H1 (cell line): Measurements from ENCODE around the gene CIITA. TPM values are rescaled to one million over a fixed set of nuclear protein-coding genes. Genes with fewer than 3 reads are reported as not detected.

Experiments
- CTCF ChIA-PET: fragments of 300-600 bp; sonication (Branson Sonifier 250); formaldehyde crosslinking; loops from one replicate; lab custom pipeline; 2021; ENCODE audit not compliant: partially characterized antibody; lab: Charles Lee
- POLR2A ChIA-PET: fragments of 300-600 bp; sonication (Branson Sonifier 250); formaldehyde crosslinking; loops from one replicate; lab custom pipeline; 2021; ENCODE audit warnings: inconsistent platforms; ENCODE audit not compliant: partially characterized antibody; lab: Charles Lee
- DNase-seq, 2 experiments: peaks; one replicate each; pipeline versions ENCODE4 v3.0.0 to v3.0.0-alpha.2; 2010 to 2022; ENCODE audit warnings: low spot score in 2 of 2, low read depth in 1 of 2, mixed read lengths in 1 of 2
- FAIRE-seq: peaks from 2 replicates; lab custom pipeline; 2011; peaks lifted over from hg19 to GRCh38; lab: Jason Lieb, UNC
- H2AFZ ChIP-seq: 2 replicates; pipeline ENCODE4 v1.8.1; 2012; ENCODE audit warnings: low read length, inconsistent platforms
- H2AK5ac ChIP-seq: 2 replicates; pipeline ENCODE4 v1.6.1; 2013; ENCODE audit warnings: low read depth, low read length
- H2BK120ac ChIP-seq: replicated peaks from 2 replicates; pipeline ENCODE3; 2013; ENCODE audit warnings: low read depth, low read length, inconsistent platforms
- H2BK12ac ChIP-seq: 2 replicates; pipeline ENCODE4 v1.6.1; 2013; ENCODE audit warnings: low read depth, low read length
- H2BK15ac ChIP-seq: 2 replicates; pipeline ENCODE4 v1.6.1; 2013; ENCODE audit warnings: low read length
- H2BK20ac ChIP-seq: 2 replicates; pipeline ENCODE4 v1.6.1; 2013; ENCODE audit warnings: low read length
- H2BK5ac ChIP-seq: 2 replicates; pipeline ENCODE4 v1.6.1; 2013; ENCODE audit warnings: low read depth, low read length
- H3K14ac ChIP-seq: 2 replicates; pipeline ENCODE4 v1.6.1; 2013; ENCODE audit warnings: inconsistent platforms; ENCODE audit not compliant: insufficient read length
- H3K18ac ChIP-seq: 2 replicates; pipeline ENCODE4 v1.6.1; 2013; ENCODE audit warnings: low read length; ENCODE audit errors: extremely low read depth
- H3K23ac ChIP-seq: 2 replicates; pipeline ENCODE4 v1.6.1; 2013; ENCODE audit warnings: inconsistent platforms; ENCODE audit not compliant: insufficient read length
- H3K23me2 ChIP-seq: 2 replicates; pipeline ENCODE4 v1.6.1; 2013; ENCODE audit warnings: low read depth, low read length
- H3K27ac ChIP-seq: 2 replicates; pipeline ENCODE4 v1.6.1; 2011; ENCODE audit warnings: low read depth, low read length, inconsistent platforms
- H3K27me3 ChIP-seq, 4 experiments: replicated peaks in 1 of 4; 1 replicate in 1 of 4; 2 replicates in 3 of 4; pipeline versions ENCODE4 v1.6.1 to v1.8.1; 2011 to 2013; ENCODE audit warnings: low read length in 3 of 4, mild to moderate bottlenecking in 3 of 4, inconsistent platforms in 2 of 4, mixed read lengths in 2 of 4, moderate library complexity in 1 of 4; ENCODE audit not compliant: control insufficient read depth in 3 of 4, insufficient read depth in 3 of 4; ENCODE audit errors: extremely low read depth in 1 of 4
- H3K36me3 ChIP-seq, 4 experiments: 2 replicates each; pipeline versions ENCODE4 v1.6.1 to v1.8.1; 2011 to 2013; ENCODE audit warnings: mild to moderate bottlenecking in 4 of 4, low read length in 3 of 4, moderate library complexity in 2 of 4, control low read depth in 1 of 4, inconsistent platforms in 1 of 4; ENCODE audit not compliant: insufficient read depth in 4 of 4, control insufficient read depth in 2 of 4
- H3K4ac ChIP-seq: replicated peaks from 2 replicates; pipeline ENCODE3; 2013; ENCODE audit warnings: low read length, low read depth, mixed read lengths, inconsistent platforms; ENCODE audit not compliant: insufficient read length
- H3K4me1 ChIP-seq, 4 experiments: replicated peaks in 1 of 4; 1 replicate in 1 of 4; 2 replicates in 3 of 4; pipeline versions ENCODE4 v1.6.1 to v1.8.1; 2011 to 2013; ENCODE audit warnings: low read length in 3 of 4, inconsistent platforms in 2 of 4, mixed read lengths in 1 of 4; ENCODE audit not compliant: insufficient read depth in 4 of 4, control insufficient read depth in 3 of 4
- H3K4me2 ChIP-seq, 2 experiments: 2 replicates each; pipeline versions ENCODE4 v1.6.1 to v1.8.1; 2011 to 2013; ENCODE audit warnings: low read depth in 2 of 2, low read length in 2 of 2, control low read depth in 1 of 2, inconsistent platforms in 1 of 2, mild to moderate bottlenecking in 1 of 2; ENCODE audit not compliant: insufficient read depth in 1 of 2
- H3K4me3 ChIP-seq, 4 experiments: fragments of 200-600, 300-600 bp in 1 of 4; sonication (generic), shearing (Covaris generic), sonication (Bioruptor Twin) in 1 of 4; 2 replicates each; pipeline versions ENCODE4 v1.5.1 to v1.8.1; 2011 to 2016; ENCODE audit warnings: low read length in 4 of 4, low read depth in 3 of 4, control low read depth in 2 of 4, inconsistent platforms in 2 of 4, mild to moderate bottlenecking in 2 of 4, mixed read lengths in 1 of 4, moderate library complexity in 1 of 4; ENCODE audit not compliant: insufficient read depth in 2 of 4; ENCODE audit errors: extremely low read depth in 1 of 4
- H3K56ac ChIP-seq: replicated peaks from 2 replicates; pipeline ENCODE3; 2013; ENCODE audit warnings: low read depth, mild to moderate bottlenecking, mixed read lengths, low read length, inconsistent platforms; ENCODE audit not compliant: insufficient read length
- H3K79me1 ChIP-seq: 2 replicates; pipeline ENCODE4 v1.6.1; 2013; ENCODE audit warnings: low read depth, low read length, control low read depth
- H3K79me2 ChIP-seq, 2 experiments: 2 replicates each; pipeline versions ENCODE4 v1.6.1 to v1.8.1; 2012 to 2013; ENCODE audit warnings: low read length in 2 of 2, mild to moderate bottlenecking in 2 of 2, inconsistent platforms in 1 of 2; ENCODE audit not compliant: insufficient read depth in 2 of 2, control insufficient read depth in 1 of 2
- H3K9ac ChIP-seq, 4 experiments: replicated peaks in 1 of 4; 1 replicate in 1 of 4; 2 replicates in 3 of 4; pipeline versions ENCODE4 v1.6.1 to v1.8.1; 2011 to 2013; ENCODE audit warnings: low read depth in 3 of 4, low read length in 3 of 4, control low read depth in 2 of 4, mild to moderate bottlenecking in 2 of 4, moderate library complexity in 2 of 4, inconsistent platforms in 1 of 4; ENCODE audit errors: extremely low read depth in 1 of 4
- H3K9me3 ChIP-seq, 2 experiments: 2 replicates each; pipeline versions ENCODE4 v1.6.1 to v1.8.1; 2012 to 2013; ENCODE audit warnings: mild to moderate bottlenecking in 2 of 2, moderate library complexity in 2 of 2, control low read depth in 1 of 2, inconsistent platforms in 1 of 2, low read depth in 1 of 2, low read length in 1 of 2, mixed read lengths in 1 of 2; ENCODE audit not compliant: insufficient read depth in 2 of 2
- H4K20me1 ChIP-seq, 2 experiments: replicated peaks in 1 of 2; 2 replicates each; pipeline versions ENCODE3 to v1.8.1; 2011 to 2013; ENCODE audit warnings: inconsistent platforms in 2 of 2, low read length in 2 of 2, mild to moderate bottlenecking in 1 of 2; ENCODE audit not compliant: insufficient read depth in 2 of 2, control insufficient read depth in 1 of 2
- H4K5ac ChIP-seq: 2 replicates; pipeline ENCODE4 v1.6.1; 2013; ENCODE audit warnings: low read length, low read depth, mixed read lengths, inconsistent platforms; ENCODE audit not compliant: insufficient read length
- H4K8ac ChIP-seq: 2 replicates; pipeline ENCODE4 v1.8.0; 2013; ENCODE audit warnings: mild to moderate bottlenecking, moderate library complexity, low read length, inconsistent platforms; ENCODE audit not compliant: insufficient read depth; ENCODE audit errors: extremely low read depth
- H4K91ac ChIP-seq: replicated peaks from 2 replicates; pipeline ENCODE3; 2013; ENCODE audit warnings: low read length, mixed read lengths, inconsistent platforms; ENCODE audit not compliant: insufficient read length
- CTCF ChIP-seq, 3 experiments: IDR thresholded peaks; 1 replicate in 2 of 3; 2 replicates in 1 of 3; pipeline versions ENCODE4 v1.5.1 to v1.6.1; 2011; ENCODE audit warnings: low read length in 3 of 3, mild to moderate bottlenecking in 3 of 3, inconsistent platforms in 2 of 3, low read depth in 1 of 3, moderate library complexity in 1 of 3; ENCODE audit not compliant: insufficient read depth in 1 of 3; ENCODE audit errors: control extremely low read depth in 1 of 3
- WGBS, 2 experiments: shearing (Covaris generic) in 1 of 2; methylation state at CpG; one replicate each; pipeline versions ENCODE4 v1.1.6 to v1.1.7; 2013 to 2015; ENCODE audit warnings: low lambda C conversion rate in 2 of 2, mixed read lengths in 2 of 2, inconsistent platforms in 1 of 2, low coverage in 1 of 2, missing lambda C conversion rate in 1 of 2; ENCODE audit not compliant: insufficient replicate concordance in 2 of 2, insufficient coverage in 1 of 2, insufficient read length in 1 of 2; ENCODE audit errors: extremely low coverage in 1 of 2, missing lambda C conversion rate in 1 of 2; 5-methylcytosine and 5-hydroxymethylcytosine counted together
- polyA plus RNA-seq, 7 experiments: library from polyadenylated mRNA; depleted of rRNA in 3 of 7; stranded (reverse) in 5 of 7; unstranded in 2 of 7; fragments of >200 nt in 5 of 7; fragments of 200-250 nt in 2 of 7; gene quantifications; 1 replicate in 5 of 7; 2 replicates in 1 of 7; 4 replicates in 1 of 7; pipeline versions ENCODE4 v1.2.1 to v1.2.3, GENCODE V29; 2011 to 2013; ENCODE audit warnings: missing spikeins in 2 of 7, mixed read lengths in 2 of 7
- total RNA-seq: library from RNA; stranded (reverse); fragmentation: NEBNext Ultra II Directional; extraction: Animal tissue kit (Norgen Biotek cat#: 25700); gene quantifications from 2 replicates; pipeline ENCODE4 v1.2.1, GENCODE V29; 2021

Gene CIITA
- total and polyA plus RNA-seq, 2 of the 8 experiments (the other 6 are each of a cell fraction or from before 2014, with no cell fraction given), result 0.07 to 0.17 TPM

- Histone ChIP-seq H4K8ac (no peak overlapping the region), H3K9ac (no peak overlapping the region), H2BK120ac (no peak overlapping the region), H3K36me3 (no peaks in the 10 kb centered on the region; a peak in 1 of 8 replicates), H3K23ac (no peak overlapping the region), H3K9me3 (no peaks in the 10 kb centered on the region), H4K91ac (no peak overlapping the region), H3K56ac (no peak overlapping the region), H3K79me2 (no peaks in the 10 kb centered on the region), H2BK15ac (no peak overlapping the region), H3K14ac (no peak overlapping the region), H3K4ac (no peak overlapping the region), H3K23me2 (no peaks in the 10 kb centered on the region), H4K5ac (no peak overlapping the region), H3K4me1 (0 out of 7 replicates have a peak, but pooled peaks cover 0 to 2% (median 0%) of the 10 kb centered on the region in 4 experiments), H2AK5ac (no peak overlapping the region), H2AFZ (no peak overlapping the region), H2BK20ac (no peak overlapping the region), H3K27ac (no peak overlapping the region), H3K4me3 (no peak overlapping the region), H3K4me2 (no peak overlapping the region), H3K18ac (no peak overlapping the region), H3K27me3 (no peaks in the 10 kb centered on the region), H3K79me1 (no peaks in the 10 kb centered on the region), H4K20me1 (no peaks in the 10 kb centered on the region), H2BK5ac (0 out of 2 replicates have a peak overlapping the region, but pooled peaks have one; percentile 52), H2BK12ac (no peak overlapping the region; the same call in 1 of the 2 replicates)
- 80% methylated on average over 6 of the region's 6 CpGs; no CpG with 5 or more reads in 1 of the 2 experiments for WGBS, 2 experiments
- DNase-seq (no peak), FAIRE-seq (no peak)
- CTCF ChIA-PET, result no interaction called here
- TF ChIP-seq CTCF (IDR thresholded peaks at IDR 0.05; ENCODE audit: control extremely low read depth in 1 of 3, insufficient read depth in 1 of 3, low read depth in 1 of 3, low read length in 3 of 3), result no peak
- POLR2A ChIA-PET, result no interaction called here
Measured at GRCh38 chr16:10978124-10978523, 101.1 kb downstream of the CIITA start.
